Suprapubic skin (tissue), 3 donors: ENCODE data around the gene RNF121.
"Not testable (repeated sequence)": the region's sequence is repeated elsewhere in the genome, so short reads cannot be mapped to it uniquely, and the experiment has no call there.

Source experiments
- EP300 ChIP-seq: sonication (generic); formaldehyde crosslinking; IDR thresholded peaks from one replicate; pipeline ENCODE4 v1.6.1; 2017; ENCODE audit warnings: antibody characterized with exemption
- POLR2A ChIP-seq, 2 donors: fragments of 450-650 bp; IDR thresholded peaks; one replicate each; pipeline ENCODE4 v1.6.1; 2017; ENCODE audit warnings: antibody characterized with exemption in 2 of 2, mild to moderate bottlenecking in 2 of 2, moderate library complexity in 2 of 2
- TF ChIP-seq, protein P1 (sequence below), 2 donors: fragments of 200-600 bp in 1 of 2; fragments of 450-650 bp in 1 of 2; sonication (generic) in 1 of 2; IDR thresholded peaks; one replicate each; pipeline ENCODE4 v1.5.1; 2016 to 2019; ENCODE audit warnings: antibody characterized with exemption in 2 of 2, mild to moderate bottlenecking in 1 of 2, moderate library complexity in 1 of 2

DNA sequence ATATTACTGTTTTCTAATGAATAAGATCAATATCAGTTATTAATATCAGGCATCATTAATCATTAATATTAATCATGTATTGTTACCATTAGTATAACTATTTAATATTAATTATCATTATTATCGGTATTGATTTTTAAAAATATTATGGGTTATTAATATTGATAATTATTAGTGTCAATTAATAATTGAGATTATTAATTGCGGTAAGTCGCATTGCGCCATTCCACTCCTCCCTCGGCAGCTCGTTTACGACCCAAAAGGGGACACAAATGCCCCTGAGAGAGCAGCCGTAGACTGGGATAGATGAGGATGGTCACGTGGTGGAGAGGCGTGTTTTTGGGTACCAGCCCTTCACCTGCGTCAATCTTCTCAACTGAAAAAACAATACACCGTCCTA lies 43.0 kb upstream of the RNF121 start:
- TF ChIP-seq, protein P1, sequence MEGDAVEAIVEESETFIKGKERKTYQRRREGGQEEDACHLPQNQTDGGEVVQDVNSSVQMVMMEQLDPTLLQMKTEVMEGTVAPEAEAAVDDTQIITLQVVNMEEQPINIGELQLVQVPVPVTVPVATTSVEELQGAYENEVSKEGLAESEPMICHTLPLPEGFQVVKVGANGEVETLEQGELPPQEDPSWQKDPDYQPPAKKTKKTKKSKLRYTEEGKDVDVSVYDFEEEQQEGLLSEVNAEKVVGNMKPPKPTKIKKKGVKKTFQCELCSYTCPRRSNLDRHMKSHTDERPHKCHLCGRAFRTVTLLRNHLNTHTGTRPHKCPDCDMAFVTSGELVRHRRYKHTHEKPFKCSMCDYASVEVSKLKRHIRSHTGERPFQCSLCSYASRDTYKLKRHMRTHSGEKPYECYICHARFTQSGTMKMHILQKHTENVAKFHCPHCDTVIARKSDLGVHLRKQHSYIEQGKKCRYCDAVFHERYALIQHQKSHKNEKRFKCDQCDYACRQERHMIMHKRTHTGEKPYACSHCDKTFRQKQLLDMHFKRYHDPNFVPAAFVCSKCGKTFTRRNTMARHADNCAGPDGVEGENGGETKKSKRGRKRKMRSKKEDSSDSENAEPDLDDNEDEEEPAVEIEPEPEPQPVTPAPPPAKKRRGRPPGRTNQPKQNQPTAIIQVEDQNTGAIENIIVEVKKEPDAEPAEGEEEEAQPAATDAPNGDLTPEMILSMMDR (IDR thresholded peaks at IDR 0.05): not testable (repeated sequence)
- not testable (repeated sequence) for TF ChIP-seq POLR2A (IDR thresholded peaks at IDR 0.05); EP300
